Activated CD8-positive, alpha-beta memory T cell treated with anti-CD3 and anti-CD28 coated beads for 4 hours (primary cell): Measurements from ENCODE around the gene CFL1.
"Not testable (repeated sequence)": the region's sequence is repeated elsewhere in the genome, so short reads cannot be mapped to it uniquely, and the experiment has no call there.

Experiments
- DNase-seq, 2 donors: peaks; one replicate each; pipeline ENCODE4 v3.0.0-alpha.2; 2020; ENCODE audit warnings: low read depth in 2 of 2

CFL1 gene

DNA sequence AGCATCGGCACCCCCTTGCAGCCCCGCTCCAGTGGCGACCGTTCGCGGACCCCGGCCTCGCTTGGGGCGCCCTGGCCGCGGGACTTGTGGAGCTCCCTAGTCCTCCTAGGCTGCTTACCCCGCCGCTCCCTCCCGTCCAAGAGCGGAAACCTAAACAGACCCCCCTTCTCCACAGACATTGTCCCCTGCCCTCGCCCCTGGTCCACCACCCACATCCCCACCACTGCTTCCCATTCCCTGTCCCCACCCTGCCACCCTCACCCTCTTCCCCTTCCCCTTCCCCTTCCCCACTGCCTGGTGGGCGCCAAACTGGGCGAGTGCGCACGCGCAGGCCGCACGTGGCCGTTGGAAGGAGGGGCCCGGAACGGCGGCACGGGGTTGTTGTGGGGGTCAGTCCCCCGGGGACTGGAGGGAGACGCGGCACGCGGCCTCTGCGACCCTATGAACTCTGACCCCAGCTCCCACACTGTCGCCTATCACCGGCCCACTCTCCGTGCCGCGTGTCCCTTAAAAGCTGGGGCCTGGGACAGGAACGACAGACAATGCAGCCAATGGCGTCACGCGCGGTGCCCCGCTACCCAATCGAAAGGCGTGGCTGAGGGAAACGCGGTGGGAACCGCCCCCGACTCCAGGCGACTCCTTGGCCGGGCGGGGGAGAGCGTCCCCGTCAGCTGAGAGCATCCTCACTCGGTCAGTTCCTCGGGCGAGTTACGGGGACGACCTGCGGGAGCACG is 24.5 kb downstream of the CFL1 start, which contains the start of gene SNX32:
SNX32 (plus strand) TSS at position 667 of the 734 bp plus-strand sequence. CDS start 103 bp downstream, outside the sequence.
- DNase-seq = peak; percentile 87 to 92

DNA sequence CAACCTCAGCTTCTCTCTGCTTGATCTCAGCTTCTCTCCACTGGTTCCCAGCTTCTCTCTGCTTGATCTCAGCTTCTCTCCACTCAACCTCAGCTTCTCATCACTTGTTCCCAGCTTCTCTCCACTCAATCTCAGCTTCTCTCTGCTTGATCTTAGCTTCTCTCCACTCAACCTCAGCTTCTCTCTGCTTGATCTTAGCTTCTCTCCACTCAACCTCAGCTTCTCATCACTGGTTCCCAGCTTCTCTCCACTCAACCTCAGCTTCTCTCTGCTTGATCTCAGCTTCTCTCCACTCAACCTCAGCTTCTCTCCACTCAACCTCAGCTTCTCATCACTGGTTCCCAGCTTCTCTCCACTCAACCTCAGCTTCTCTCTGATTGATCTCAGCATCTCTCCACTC is 25.7 kb downstream of the CFL1 start:
- not testable (repeated sequence) for DNase-seq

DNA sequence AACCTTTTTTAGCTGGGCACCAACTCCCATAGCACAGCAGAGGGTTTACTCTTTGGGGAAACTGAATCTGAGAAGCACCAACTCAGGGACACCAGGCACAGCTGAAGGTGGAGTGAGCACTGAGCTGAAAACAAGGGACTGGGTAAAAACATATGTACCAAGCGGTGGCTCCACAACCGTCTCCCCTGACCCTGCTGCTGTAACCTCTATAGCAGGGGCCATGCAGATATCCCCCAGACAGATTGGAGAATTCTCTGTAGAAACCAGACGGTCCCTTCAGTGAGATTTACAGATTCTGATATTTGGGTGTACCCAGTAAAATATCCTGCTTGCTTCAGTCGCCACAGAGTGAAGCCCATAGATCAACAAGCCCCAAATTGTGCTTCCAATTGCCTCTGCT is 28.5 kb downstream of the CFL1 start:
- DNase-seq = no peak

DNA sequence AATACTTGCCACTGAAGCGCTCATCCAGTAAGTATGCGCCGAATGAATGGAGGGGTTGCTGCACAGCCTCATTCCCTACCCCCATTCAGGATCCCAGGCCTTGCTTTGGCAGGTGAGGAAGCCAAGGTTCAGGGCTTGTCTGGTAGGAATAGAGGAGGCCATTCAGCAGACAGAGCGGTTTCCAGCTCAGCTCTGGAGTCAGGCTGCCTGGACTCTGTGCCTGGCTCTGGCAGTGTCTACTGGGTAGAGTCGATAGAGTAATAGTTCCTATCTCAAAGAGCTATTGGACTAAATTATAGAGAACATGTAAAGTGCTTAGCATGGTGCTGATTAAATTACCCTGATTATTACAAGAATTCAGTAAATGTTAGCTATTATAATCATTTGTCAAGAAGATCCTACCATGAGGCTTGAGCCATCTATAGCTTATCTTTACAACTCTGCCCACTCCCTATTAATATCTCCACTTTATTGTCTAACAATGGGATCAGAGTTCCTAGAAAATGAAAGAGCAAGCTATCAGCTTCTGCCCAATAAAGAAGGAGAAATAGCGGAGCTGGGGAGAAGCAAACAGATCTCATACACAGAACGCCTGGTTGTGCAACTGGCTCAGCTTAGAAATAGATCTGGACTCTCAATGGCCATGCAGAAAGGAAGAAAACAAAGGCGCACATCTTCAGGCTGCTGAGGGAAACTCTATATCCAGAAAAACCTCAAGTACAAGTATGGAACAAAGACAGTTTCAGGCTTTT is 30.8 kb downstream of the CFL1 start:
- DNase-seq = no peak

DNA sequence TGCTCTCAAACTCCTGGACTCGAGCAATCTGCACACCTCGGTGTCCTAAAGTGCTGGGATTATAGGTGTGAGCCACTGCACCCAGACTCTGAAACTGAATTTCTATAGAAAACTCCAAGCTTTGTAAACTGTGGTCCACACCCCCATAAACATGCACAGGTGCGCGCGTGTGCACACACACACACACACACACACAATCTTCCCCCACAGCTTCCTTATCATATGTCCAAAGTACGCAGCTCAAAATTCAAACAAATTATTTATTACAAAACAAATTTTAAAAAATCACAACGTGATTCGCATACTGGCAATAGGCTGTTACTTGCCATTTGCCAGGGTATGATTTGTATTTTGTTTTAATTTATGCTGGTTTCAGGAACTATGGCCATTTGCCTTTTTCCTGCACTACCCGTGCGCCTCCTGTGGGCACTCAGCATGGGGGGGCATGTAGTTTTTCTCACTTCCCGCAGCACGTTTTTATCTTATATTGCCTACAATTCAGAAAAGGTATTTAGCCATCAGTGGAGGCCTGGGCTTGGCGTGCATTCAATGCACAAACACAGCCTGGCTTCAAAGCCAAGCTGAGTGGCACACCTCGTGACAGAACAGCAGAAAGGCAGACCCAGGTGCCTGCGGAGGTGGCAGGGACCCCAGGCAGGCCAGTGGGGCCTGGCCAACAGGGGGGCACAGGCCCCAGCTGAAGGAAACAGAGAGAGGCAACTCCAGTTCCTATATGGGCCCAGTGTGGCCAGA is 35.0 kb downstream of the CFL1 start:
- no peak for DNase-seq

DNA sequence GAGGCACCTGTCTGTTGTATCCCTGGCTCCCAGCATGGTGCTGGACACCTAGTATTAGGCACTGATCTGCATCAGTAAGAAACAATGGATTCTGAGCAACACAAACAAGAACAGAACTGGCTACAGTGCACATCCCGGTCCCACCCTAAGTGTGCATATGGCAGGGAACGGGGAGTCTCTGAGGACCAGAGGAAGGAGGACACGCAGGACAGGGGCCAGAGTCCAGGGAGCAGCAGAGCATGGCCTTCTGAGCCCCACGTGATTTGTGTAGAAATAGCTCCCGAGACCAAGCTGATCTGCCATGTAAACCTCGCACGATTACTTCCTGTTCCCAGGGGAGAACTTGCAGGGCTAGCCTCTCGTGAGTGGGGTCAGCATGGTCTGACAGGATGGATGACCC is 36.9 kb downstream of the CFL1 start:
- DNase-seq = no peak

DNA sequence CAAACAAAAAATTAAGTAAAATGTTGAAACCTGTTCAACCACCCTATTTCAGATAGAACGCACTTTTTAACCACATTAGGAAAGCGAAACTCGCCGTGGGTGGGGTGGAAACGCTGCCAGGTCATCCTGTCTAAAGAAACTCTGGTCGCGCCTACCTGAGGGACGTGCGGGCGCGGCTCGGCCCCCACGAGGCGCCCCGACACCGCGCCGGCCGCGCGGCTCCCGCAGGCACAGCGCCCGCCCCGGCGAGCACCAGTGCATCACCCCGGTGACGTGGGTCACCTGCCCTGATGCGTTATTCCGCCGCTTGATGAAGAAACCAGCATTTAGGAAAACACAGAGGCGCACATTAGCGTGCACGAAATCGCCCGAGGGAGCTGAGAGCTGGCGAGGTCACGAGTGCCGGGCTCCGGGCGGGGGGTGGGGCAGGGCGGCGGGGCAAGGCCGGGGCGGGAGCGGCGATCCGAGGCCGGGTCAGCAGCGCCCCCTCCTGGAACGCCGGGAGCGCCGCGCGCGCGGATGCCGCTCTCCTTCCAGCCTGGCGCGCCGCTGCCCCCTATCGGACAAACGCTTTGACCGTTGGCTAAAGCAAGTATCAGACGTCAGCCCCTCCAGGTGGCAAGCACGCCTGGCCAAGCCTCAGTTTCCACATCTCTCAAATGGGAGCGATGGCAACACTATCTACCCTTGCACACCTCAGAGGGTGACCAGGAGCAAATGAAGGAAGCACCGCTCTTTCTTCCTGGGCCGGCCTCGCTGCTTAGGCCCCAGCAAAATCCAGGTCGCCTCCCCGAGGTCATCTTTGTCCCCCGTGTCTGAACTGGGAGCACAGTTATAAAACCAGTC is 39.9 kb downstream of the CFL1 start:
- DNase-seq = peak; percentile 82 to 91

DNA sequence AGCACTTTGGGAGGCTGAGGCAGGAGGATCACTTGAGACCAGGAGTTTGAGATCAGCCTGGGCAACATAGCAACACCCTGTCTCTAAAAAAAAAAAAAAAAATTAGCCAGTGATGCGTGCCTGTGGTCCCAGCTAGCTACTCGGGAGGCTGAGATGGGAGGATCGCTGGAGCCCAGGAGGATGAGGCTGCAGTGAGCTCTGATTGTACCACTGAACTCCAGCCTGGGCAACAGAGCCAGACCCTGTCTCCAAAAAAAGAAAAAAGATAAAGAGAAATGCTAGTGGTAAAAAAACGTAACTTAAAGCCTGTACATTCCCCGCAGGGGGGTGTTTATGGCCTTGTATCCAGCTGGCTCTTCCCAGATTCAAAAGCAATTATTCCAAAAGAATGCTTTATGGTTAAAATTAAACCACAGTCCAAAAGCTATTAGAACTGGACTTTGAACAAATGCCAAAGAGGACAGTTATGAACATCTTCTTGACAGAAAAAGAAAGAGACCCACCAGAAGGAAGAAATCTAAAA is 40.6 kb downstream of the CFL1 start:
- DNase-seq = no peak

DNA sequence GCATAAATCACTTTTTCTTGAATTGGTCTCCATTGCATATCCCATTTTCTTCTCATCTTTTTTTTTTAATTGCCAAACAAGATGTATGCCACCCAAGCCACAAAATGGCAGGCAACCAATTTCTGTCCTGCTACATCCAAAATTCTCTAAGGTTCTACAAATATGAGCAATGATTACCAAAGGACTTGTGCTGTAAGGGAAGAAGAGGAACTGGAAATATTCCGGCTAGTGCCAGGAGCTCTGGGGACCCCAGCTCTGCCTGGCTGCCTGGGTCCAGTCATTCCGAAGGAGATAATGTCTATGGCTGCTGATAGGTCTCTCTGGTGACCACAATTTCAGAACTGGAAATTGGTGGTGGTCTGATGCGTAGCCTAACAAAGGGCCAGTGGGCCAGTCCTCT is 41.3 kb downstream of the CFL1 start:
- no peak for DNase-seq

DNA sequence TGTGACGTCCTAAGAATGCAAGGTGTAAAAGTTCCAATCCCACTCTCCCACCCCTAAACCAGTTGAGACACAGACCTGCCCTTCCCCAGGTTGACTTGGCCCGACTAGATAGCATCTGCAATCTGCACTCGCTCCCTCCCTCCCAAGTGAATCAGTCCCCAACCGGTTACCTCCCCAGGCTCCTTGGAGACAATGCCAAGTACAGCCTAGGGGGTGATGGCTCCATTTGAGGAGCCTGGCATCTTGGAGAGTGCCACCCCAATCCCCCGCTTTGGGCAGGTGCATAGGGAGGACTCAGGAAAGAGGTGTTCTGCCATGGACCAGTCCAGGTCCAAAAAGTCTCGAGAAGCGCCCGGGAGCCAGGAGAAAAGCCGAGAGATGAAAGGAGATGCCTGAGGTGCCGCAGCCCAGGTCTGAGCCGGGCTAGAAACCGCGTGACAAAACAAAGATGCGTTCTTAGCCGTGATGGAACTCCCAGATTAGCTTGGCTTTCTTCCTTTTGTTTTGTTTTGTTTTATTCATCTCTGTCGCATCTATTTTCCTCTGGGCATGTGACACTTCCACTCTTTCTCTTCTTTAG is 42.9 kb downstream of the CFL1 start:
- no peak for DNase-seq

DNA sequence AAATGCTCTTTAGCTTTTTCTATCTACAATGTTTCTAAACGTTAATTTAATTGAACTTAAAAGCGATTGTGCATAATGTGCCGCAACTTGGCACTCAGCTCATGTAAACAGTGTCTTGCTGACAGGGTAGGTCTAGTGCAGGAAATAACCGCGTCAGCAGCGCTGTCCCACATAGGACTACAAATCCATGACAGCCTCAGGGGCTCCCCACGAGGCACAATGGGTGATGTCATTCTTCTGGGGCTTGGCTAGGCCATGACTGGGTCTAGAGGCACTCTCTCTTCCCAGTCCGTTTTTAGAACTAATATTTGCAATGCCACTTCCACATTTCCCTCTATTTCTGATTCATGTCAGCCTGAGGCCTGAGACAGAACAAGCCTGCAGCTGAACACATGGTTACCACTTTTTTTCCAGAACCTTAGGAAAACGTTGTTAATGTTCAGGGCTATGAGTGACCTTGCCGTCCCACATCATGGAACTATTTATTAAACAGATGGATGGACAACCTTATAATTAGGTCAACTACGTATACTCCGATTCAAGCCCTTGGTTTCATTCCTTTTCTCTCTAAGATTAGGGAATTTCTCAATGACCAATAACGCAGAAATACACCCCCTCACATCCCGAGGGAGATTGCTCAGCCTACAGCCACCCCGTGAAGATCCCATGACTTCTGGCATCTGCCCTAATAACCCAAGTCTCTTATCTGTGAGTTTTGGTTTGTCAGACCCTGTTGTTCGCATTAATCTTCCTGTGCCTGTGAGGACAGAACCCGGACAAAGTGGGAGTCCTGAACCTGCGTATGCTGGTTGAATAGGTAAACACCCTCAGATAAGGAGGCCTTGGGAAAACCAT is 43.6 kb downstream of the CFL1 start:
- no peak for DNase-seq

DNA sequence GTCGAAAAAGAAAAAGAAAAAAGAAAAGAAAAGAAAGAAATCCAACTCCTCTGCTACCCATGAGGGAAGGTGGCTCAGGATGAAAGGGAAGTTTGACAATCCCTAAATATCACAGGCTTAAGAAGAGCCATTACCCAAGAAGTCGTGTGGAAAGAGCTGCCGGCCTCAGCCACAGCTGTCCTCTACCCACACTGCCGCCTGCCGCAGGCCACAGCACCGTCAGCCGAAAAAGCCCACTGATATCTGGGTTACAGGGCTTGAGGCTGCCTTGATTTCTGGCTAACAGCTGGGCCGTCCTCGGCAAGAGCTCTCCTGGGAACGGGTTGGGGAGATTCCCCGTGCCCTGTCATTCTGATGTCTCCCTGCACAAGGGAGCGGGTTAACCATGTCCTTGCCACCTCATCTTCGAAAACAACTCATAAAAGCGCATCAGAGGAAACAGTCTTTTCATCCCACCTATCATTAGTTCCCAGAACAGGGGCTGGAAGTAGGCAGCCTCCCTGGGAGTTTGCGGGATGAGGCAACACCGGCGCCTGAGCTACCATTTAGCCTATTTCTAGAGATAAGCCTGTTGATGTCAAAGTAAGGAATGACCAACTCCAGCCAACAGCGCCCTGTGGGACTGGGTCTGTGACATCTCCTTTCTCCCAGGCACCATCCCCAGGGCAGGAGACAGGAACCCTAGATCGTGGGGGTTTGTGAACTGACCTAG is 46.1 kb downstream of the CFL1 start:
- DNase-seq = no peak

DNA sequence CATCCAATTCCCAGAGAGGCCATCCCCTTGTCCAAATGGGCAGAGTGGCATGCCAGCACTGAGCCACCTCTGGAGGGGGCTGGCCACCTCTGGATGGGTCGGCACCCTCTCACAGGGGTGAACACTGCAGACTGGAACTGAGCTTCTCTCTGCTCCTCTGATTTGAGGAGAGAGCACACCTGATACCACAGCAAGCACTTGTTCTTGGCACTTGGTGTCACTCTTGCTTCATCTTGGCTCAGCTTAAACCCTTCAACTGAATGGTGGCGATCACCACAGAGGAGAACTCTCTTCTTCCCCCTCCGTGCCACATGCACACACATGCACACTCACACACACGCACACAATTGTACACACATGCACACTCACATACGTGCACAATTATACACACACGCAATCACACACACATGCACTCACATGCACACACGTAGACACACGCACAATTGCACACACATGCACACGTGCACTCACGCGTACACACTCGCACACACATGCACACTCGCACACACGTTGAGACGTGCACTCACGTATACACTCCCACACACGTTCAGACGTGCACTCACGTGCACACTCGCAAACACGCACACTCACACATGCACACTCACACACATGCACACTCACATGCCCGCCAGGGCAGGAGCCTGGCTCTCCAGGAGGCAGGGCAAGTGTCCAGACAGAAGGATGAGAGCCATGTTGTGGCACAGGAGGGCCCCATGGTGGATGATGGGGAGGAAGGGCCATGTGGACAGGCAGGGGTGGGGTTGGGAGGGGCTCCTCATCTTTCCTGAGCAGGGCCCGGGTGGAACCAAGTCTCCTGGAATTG is 47.7 kb downstream of the CFL1 start:
- DNase-seq = no peak

DNA sequence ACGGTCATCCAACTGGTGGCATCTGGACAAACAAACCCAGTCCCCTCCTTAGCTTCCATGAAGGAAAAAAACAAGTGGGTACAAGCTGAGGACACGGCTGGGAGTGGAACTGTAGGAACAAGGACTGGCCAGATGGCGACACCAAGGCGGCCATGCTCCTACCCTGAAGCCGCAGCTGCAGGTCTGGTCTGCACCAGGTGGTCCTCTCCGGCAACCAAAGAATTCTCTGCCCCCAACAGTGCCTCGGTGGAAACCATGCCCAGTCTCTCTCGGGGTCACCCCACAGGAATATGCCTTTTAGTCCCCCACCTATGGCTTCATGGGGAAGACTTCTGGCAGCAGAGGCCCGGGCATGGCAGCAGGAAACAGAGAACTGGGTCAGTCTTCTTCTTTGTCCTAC is 48.5 kb downstream of the CFL1 start:
- no peak for DNase-seq

DNA sequence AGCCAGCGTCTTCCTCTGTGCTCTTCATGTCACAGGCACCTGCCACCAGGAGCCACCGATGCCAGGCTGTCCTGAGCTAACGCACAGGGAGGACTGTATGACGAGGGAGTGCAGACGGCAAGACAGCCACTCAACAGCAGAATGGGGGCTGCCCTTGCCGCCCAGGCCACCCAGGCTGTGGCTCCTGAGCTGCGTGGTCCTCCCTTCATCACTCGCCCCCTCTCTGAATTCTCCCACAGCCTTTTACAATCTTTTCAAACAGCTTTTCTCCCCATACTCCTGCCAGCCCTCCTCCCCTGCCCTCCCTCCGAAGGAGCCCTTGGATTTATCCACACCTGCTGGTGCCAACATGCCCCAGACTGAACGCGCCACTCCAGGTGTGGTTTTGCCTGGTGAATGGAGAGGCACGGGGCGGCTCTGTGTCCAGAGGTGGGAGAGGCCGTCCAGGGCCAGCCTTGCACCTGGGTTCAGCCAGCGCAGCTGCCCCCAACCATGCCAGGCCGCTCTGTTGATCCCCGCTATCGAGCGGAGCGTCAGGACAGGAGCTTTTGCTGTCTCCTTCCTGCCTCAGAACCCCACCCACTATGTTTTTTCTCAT is 49.1 kb downstream of the CFL1 start:
- DNase-seq = no peak

DNA sequence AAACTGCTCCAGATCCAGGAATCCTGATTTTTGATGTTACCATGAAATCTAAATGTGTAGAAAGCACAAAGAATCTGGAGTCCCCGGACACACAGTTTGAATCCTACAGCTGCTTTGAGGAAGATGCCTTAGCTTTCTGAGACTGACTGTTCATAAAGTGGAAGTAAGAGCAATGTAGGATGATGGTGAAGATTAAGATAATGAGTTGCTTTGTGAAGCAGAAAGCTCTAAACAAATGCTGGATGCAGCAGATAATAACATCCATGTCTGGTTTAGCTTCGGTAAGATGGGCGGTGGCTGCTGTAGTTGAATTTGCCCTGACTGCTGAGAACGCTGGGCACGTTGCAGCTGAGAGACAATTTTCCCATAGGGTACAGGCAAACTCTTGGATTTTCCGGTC is 51.0 kb downstream of the CFL1 start:
- DNase-seq = no peak
